Mesendoderm (in vitro differentiated cells): ENCODE measurements around the gene PDK3.
A peak's percentile ranks its signal among the peaks of the same experiment; 100 is the strongest.

Experiments
- DNase-seq: peaks from one replicate; pipeline ENCODE4 v3.0.0; 2013
- H2AK5ac ChIP-seq: 2 replicates; pipeline ENCODE4 v1.6.1; 2013; ENCODE audit warnings: low read length, inconsistent platforms
- H2BK120ac ChIP-seq: 2 replicates; pipeline ENCODE4 v1.6.1; 2013; ENCODE audit warnings: low read depth, mild to moderate bottlenecking, low read length, moderate library complexity, mixed read lengths
- H2BK15ac ChIP-seq: replicated peaks from 2 replicates; pipeline ENCODE4 v1.6.1; 2013; ENCODE audit warnings: low read depth, mild to moderate bottlenecking, moderate library complexity
- H2BK5ac ChIP-seq: 2 replicates; pipeline ENCODE4 v1.6.1; 2013; ENCODE audit warnings: low read length, inconsistent platforms
- H3K18ac ChIP-seq: 2 replicates; pipeline ENCODE4 v1.6.1; 2013; ENCODE audit warnings: mild to moderate bottlenecking, low read length, mixed read lengths
- H3K23ac ChIP-seq: one replicate; pipeline ENCODE4 v1.6.1; 2013; ENCODE audit warnings: low read length
- H3K27ac ChIP-seq: 2 replicates; pipeline ENCODE4 v1.5.1; 2013; ENCODE audit warnings: low read depth, mild to moderate bottlenecking, inconsistent platforms, low read length, moderate library complexity
- H3K27me3 ChIP-seq: 2 replicates; pipeline ENCODE4 v1.6.1; 2013; ENCODE audit warnings: low read length, control low read depth, mild to moderate bottlenecking, inconsistent platforms; ENCODE audit not compliant: insufficient read depth, poor library complexity
- H3K36me3 ChIP-seq: 2 replicates; pipeline ENCODE4 v1.6.1; 2013; ENCODE audit warnings: low read length, inconsistent platforms; ENCODE audit not compliant: control insufficient read depth, insufficient read depth
- H3K4ac ChIP-seq: one replicate; pipeline ENCODE4 v1.6.1; 2013; ENCODE audit warnings: low read depth, mild to moderate bottlenecking, low read length, moderate library complexity
- H3K4me1 ChIP-seq: 2 replicates; pipeline ENCODE4 v1.6.1; 2013; ENCODE audit warnings: low read depth, low read length, inconsistent platforms; ENCODE audit not compliant: control insufficient read depth
- H3K4me2 ChIP-seq: 2 replicates; pipeline ENCODE4 v1.6.1; 2013; ENCODE audit warnings: low read length
- H3K4me3 ChIP-seq: 2 replicates; pipeline ENCODE4 v1.5.1; 2013; ENCODE audit warnings: mild to moderate bottlenecking, low read length
- H3K56ac ChIP-seq: one replicate; pipeline ENCODE4 v1.6.1; 2013; ENCODE audit warnings: low read length
- H3K79me1 ChIP-seq: 2 replicates; pipeline ENCODE4 v1.6.1; 2013; ENCODE audit warnings: low read length, inconsistent platforms
- H3K79me2 ChIP-seq: 2 replicates; pipeline ENCODE4 v1.6.1; 2013; ENCODE audit warnings: mild to moderate bottlenecking, low read length; ENCODE audit not compliant: control insufficient read depth, insufficient read depth
- H3K9ac ChIP-seq: 2 replicates; pipeline ENCODE4 v1.6.1; 2013; ENCODE audit warnings: low read length, inconsistent platforms
- H4K5ac ChIP-seq: one replicate; pipeline ENCODE4 v1.6.1; 2013; ENCODE audit warnings: low read length
- H4K8ac ChIP-seq: one replicate; pipeline ENCODE4 v1.6.1; 2013; ENCODE audit warnings: low read depth, mild to moderate bottlenecking, control low read depth, low read length, moderate library complexity
- WGBS: extraction: QIAGEN DNeasy Blood & Tissue Kit; methylation state at CpG from one replicate; pipeline ENCODE4 v1.1.7; 2013; ENCODE audit warnings: low lambda C conversion rate, missing lambda C conversion rate; ENCODE audit not compliant: insufficient coverage; ENCODE audit errors: extremely low coverage; 5-methylcytosine and 5-hydroxymethylcytosine counted together

PDK3 gene

DNA sequence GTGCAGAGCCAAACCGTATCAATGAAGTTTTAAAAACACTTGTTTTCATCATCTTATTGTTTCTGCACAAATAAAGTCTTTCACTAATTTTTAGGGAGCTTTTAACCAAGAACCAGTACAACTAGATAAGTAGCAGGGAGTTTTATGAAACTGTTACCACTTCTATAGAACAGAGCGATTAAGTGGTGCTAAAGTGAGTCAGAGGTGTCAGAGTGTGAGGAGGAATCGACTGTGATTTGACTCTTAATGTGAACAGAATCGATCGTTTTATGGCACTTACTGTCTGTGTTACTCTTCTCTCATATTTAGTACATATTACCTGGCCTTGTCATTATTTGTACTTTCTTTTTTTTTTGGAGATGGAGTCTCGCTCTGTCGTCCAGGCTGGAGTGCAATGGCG is 43.3 kb downstream of the PDK3 start:
- H3K9ac ChIP-seq = no peak overlapping the region
- no peak overlapping the region for H3K4ac ChIP-seq
- H3K23ac ChIP-seq = no peak overlapping the region
- no peak overlapping the region for H2AK5ac ChIP-seq
- no CpG with 5 or more reads among the region's 8 CpGs for WGBS
- H2BK15ac ChIP-seq = no peak overlapping the region
- H3K27ac ChIP-seq = no peak overlapping the region
- no peaks in the 10 kb centered on the region for H3K27me3 ChIP-seq
- no peaks in the 10 kb centered on the region for H3K4me1 ChIP-seq
- H2BK120ac ChIP-seq = no peak overlapping the region
- no peak overlapping the region for H2BK5ac ChIP-seq
- no peak overlapping the region for H3K56ac ChIP-seq
- no peak overlapping the region for H3K18ac ChIP-seq
- H3K4me2 ChIP-seq = no peak overlapping the region
- DNase-seq = no peak
- no peaks in the 10 kb centered on the region for H3K79me1 ChIP-seq
- no peak overlapping the region for H3K4me3 ChIP-seq
- H4K5ac ChIP-seq = no peak overlapping the region
- no peak overlapping the region for H4K8ac ChIP-seq
- no peaks in the 10 kb centered on the region for H3K79me2 ChIP-seq
- no peaks in the 10 kb centered on the region for H3K36me3 ChIP-seq

GRCh38 chrX:24513416-24513815 is 48.3 kb downstream of the PDK3 start:
- Histone ChIP-seq H3K9ac (no peak overlapping the region), H3K4me3 (no peak overlapping the region), H3K23ac (no peak overlapping the region), H3K36me3 (no peaks in the 10 kb centered on the region), H3K27ac (no peak overlapping the region), H3K18ac (no peak overlapping the region), H3K56ac (no peak overlapping the region), H2AK5ac (no peak overlapping the region), H3K4me1 (no peaks in the 10 kb centered on the region), H4K8ac (no peak overlapping the region), H3K79me1 (no peaks in the 10 kb centered on the region), H3K27me3 (no peaks in the 10 kb centered on the region), H2BK5ac (no peak overlapping the region), H2BK120ac (no peak overlapping the region), H3K4ac (no peak overlapping the region), H2BK15ac (no peak overlapping the region), H4K5ac (no peak overlapping the region), H3K79me2 (no peaks in the 10 kb centered on the region), H3K4me2 (no peak overlapping the region)
- WGBS = no CpG with 5 or more reads among the region's 5 CpGs
- no peak for DNase-seq

- H3K4me2 ChIP-seq = no peak overlapping the region
- no CpG with 5 or more reads among the region's 4 CpGs for WGBS
- peak; percentile 21 for DNase-seq
- H4K5ac ChIP-seq = no peak overlapping the region
- no peak overlapping the region for H4K8ac ChIP-seq
- H2AK5ac ChIP-seq = no peak overlapping the region
- H3K79me2 ChIP-seq = no peaks in the 10 kb centered on the region
- H2BK120ac ChIP-seq = no peak overlapping the region
- H3K27ac ChIP-seq = no peak overlapping the region
- H3K27me3 ChIP-seq = no peaks in the 10 kb centered on the region
- H3K4me3 ChIP-seq = no peak overlapping the region
- no peak overlapping the region for H2BK5ac ChIP-seq
- no peaks in the 10 kb centered on the region for H3K36me3 ChIP-seq
- H3K23ac ChIP-seq = no peak overlapping the region
- no peak overlapping the region for H3K9ac ChIP-seq
- H3K79me1 ChIP-seq = no peaks in the 10 kb centered on the region
- H2BK15ac ChIP-seq = no peak overlapping the region
- H3K18ac ChIP-seq = no peak overlapping the region
- H3K4me1 ChIP-seq = no peaks in the 10 kb centered on the region
- H3K4ac ChIP-seq = no peak overlapping the region
- H3K56ac ChIP-seq = no peak overlapping the region
Observed at GRCh38 chrX:24515447-24515846, 50.4 kb downstream of the PDK3 start.

GRCh38 chrX:24520472-24520871 is 55.4 kb downstream of the PDK3 start:
- H3K9ac ChIP-seq = no peak overlapping the region
- no peak overlapping the region for H3K4me3 ChIP-seq
- H3K27me3 ChIP-seq = no peaks in the 10 kb centered on the region
- H3K4me2 ChIP-seq = no peak overlapping the region
- H3K79me1 ChIP-seq = no peaks in the 10 kb centered on the region
- no peak overlapping the region for H2BK15ac ChIP-seq
- WGBS = no CpG with 5 or more reads among the region's 2 CpGs
- no peak overlapping the region for H3K23ac ChIP-seq
- H3K18ac ChIP-seq = no peak overlapping the region
- no peaks in the 10 kb centered on the region for H3K79me2 ChIP-seq
- no peak overlapping the region for H2BK120ac ChIP-seq
- no peak overlapping the region for H4K8ac ChIP-seq
- H3K4me1 ChIP-seq = no peaks in the 10 kb centered on the region
- H3K4ac ChIP-seq = no peak overlapping the region
- H3K36me3 ChIP-seq = no peaks in the 10 kb centered on the region
- no peak overlapping the region for H2AK5ac ChIP-seq
- H3K56ac ChIP-seq = no peak overlapping the region
- no peak for DNase-seq
- H3K27ac ChIP-seq = no peak overlapping the region
- H2BK5ac ChIP-seq = no peak overlapping the region
- H4K5ac ChIP-seq = no peak overlapping the region

DNA sequence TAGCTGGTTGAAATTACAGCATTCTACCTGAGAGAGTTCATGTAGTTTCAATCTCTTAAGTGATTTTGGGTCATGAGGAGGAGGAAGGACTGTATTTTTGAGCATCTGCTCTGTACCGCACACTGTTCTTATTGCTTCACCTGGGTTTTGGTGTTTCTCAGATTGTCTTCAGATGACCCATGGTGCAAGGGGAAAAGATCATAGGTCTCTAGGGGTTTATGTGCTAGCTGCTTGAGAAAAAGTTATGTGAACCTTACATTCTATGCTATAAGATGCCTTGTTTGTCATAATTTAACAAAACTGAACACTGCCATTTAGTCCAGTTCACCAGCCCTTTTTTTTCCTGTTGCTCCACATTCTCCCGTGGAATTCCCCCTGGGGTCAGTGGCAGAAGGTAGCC is 60.4 kb downstream of the PDK3 start:
- H3K9ac ChIP-seq = no peak overlapping the region
- no peak overlapping the region for H3K56ac ChIP-seq
- H3K4me2 ChIP-seq = no peak overlapping the region
- no peak overlapping the region for H3K4ac ChIP-seq
- no peak overlapping the region for H4K5ac ChIP-seq
- no peak overlapping the region for H2AK5ac ChIP-seq
- H3K79me1 ChIP-seq = no peaks in the 10 kb centered on the region
- H3K23ac ChIP-seq = no peak overlapping the region
- H2BK15ac ChIP-seq = no peak overlapping the region
- no peak overlapping the region for H3K18ac ChIP-seq
- H3K27me3 ChIP-seq = no peaks in the 10 kb centered on the region
- H4K8ac ChIP-seq = no peak overlapping the region
- no peak overlapping the region for H2BK5ac ChIP-seq
- no peak for DNase-seq
- H3K36me3 ChIP-seq = no peaks in the 10 kb centered on the region
- no CpG with 5 or more reads among the region's 2 CpGs for WGBS
- no peaks in the 10 kb centered on the region for H3K4me1 ChIP-seq
- no peak overlapping the region for H3K4me3 ChIP-seq
- no peaks in the 10 kb centered on the region for H3K79me2 ChIP-seq
- H2BK120ac ChIP-seq = no peak overlapping the region
- no peak overlapping the region for H3K27ac ChIP-seq

DNA sequence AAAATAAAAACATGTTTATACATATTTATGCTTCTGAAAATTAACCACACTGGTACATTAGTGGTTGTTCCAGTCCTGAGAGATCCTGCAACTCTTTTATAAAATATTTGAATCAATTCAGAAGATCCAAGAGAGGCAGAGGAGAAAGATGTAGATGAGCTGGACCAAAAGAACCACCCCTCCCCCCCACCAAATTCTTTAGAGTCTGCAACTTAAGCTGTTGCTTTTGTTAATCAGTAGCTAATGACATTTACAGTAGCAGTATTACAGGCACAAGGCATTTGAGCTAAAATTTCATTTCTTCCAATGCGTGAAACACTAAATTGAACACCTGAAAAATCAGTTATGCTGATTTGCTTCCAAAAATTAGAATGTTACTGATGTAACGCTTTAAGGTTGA is 61.5 kb downstream of the PDK3 start:
- Histone ChIP-seq H2BK5ac (no peak overlapping the region), H3K18ac (no peak overlapping the region), H3K23ac (no peak overlapping the region), H3K56ac (no peak overlapping the region), H2BK15ac (no peak overlapping the region), H3K4ac (no peak overlapping the region), H3K4me2 (no peak overlapping the region), H3K4me3 (no peak overlapping the region), H2BK120ac (no peak overlapping the region), H3K27ac (no peak overlapping the region), H3K79me1 (no peaks in the 10 kb centered on the region), H3K9ac (no peak overlapping the region), H3K36me3 (no peaks in the 10 kb centered on the region), H3K79me2 (no peaks in the 10 kb centered on the region), H2AK5ac (no peak overlapping the region), H3K27me3 (no peaks in the 10 kb centered on the region), H3K4me1 (no peaks in the 10 kb centered on the region), H4K8ac (no peak overlapping the region), H4K5ac (no peak overlapping the region)
- WGBS = no CpG with 5 or more reads among the region's 2 CpGs
- DNase-seq = peak; percentile 16
